ENCODE results near the gene DRC3.

The DRC3 gene

DNA sequence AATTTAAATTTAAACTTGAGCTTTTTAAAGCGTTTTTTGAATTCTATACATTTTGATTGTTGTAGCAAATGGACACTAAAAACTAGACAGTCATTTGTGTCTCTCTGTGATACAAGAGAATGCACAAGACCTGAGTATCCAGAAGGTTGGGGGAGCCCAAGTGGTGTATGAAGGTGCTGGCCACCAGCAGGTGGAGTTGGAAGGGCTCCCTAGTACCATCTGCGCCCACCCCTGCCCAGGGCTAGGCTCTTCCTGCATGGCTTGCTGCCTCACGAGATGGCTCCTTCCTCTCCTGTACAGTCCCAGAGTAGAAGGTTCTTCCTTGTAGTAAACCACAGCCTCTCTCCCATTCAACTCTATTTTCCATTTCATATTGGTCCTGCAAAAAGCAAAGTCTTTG, 83.6 kb downstream of the DRC3 start:
- no peak for FAIRE-seq

DNA sequence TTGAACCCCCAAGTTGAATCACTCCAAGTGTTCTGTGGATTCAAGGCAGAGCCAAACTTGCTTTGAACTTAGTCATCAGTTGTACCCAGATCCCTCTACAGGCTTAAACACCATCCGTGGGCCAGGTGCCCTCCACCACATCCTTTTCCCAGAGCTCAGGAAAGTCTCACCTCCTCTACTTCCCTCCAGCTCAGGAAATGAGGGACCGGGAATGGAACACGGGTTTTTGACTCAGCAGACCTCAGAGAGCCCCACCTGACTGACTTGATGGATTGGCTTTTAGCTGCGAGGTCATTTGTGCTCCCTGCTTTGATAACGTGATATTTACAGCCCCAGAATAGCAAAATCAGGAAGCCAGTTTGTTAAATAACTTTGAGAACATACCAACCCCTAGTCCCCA, 86.6 kb downstream of the DRC3 start:
- no peak for FAIRE-seq

GRCh38 chr17:18064053-18064452, 91.4 kb downstream of the DRC3 start:
- FAIRE-seq: no peak

DNA sequence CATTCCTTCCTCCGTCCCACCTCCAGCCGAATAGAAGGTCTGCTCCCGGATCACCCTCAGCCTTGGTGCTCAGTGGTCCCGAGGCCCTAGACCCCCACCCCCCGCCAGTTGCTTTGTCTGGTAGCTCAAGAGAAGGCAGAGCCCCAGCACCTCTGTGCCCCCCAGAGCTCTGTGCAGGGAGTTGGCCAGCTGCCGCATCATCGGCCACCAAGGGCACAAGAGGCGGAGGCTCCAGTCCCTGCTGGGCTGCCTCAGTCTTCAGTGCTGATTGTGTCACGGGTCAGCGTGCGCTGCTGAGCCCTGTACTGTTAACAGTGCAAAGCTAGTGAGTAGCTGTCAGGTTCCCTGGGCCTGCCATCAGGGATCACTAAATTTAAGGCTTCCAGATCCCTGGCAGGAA, 92.9 kb downstream of the DRC3 start:
- FAIRE-seq: no peak
